ENCODE measurements around the gene E2F8. TPM values are rescaled to one million over a fixed set of nuclear protein-coding genes. Genes with fewer than 3 reads are reported as not detected.

E2F8 gene
- total and polyA plus RNA-seq, 9 of the 15 experiments (the other 6 are each of a cell fraction or from before 2014, with no cell fraction given): 6.9 to 23.6 (median 12.1) TPM

DNA sequence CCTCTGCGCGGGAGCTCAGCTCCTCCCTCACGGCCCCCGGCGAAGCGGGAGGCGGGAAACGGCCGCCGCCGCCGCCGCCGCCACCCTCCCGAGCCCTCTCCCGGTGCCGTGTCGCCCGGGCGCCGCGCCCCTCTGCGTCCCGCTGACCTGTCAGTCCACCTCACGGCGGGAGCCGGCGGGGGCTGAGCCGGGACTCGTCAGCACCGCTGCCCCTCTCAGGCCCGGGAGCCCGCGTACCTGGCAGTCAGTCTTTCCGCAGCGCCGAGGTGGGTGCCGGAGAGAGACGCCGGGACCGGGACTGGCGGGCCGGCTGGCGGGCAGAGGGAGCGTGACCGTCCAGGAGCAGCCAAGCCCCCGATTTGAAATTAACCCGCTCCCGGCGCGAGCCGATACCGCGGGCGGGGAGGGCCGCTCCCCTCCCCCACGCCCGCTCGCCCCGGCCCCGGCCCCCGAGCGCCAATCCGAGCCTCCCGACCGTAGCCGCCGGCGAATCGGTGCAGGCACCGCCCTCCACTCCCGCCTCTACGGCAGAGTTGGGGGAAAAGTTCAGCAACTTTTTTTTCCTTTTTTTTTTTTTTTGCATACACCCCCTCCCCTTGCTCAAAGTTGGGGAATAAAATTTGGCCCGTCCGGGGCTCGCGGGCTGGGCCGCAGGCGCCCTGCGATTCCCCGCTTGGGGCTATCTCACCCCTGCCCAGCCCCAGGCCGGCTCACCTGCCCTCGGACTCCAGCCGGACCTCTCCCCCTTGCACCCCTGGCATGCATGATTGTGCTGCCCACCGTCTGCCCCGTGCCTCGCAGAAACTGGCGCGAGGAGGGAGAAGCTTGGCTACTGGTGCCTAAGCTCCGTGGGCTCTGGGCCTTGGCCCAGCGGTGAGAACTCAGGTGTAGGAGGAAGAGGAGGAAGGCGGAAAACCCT, 774 bp upstream of the E2F8 start (continued):
- TF ChIP-seq MTA3 (IDR thresholded peaks at IDR 0.05; ENCODE audit: borderline replicate concordance) (no peak), RB1 (IDR thresholded peaks at IDR 0.05; ENCODE audit: low read depth) (peak; percentile 51), MBD2 (IDR thresholded peaks at IDR 0.05; ENCODE audit: borderline replicate concordance, low read depth) (no peak), POLR2AphosphoS5 (IDR thresholded peaks at IDR 0.05; ENCODE audit: control insufficient read depth, insufficient read depth, low read depth, low read length) (no peak; the same call in 1 of the 2 replicates), NR2C2 (CRISPR knock-in tag; IDR thresholded peaks at IDR 0.05) (no peak), NR2C2 (tag; IDR thresholded peaks at IDR 0.05) (no peak), ZNF785 (CRISPR knock-in tag; IDR thresholded peaks at IDR 0.05) (no peak), SAP30 (IDR thresholded peaks at IDR 0.05; ENCODE audit: borderline replicate concordance, insufficient read depth, low read depth, low read length, poor library complexity, severe bottlenecking) (no peak), CHD4 (IDR thresholded peaks at IDR 0.05; ENCODE audit: insufficient read depth, insufficient replicate concordance, low read depth, low read length, poor library complexity, severe bottlenecking) (no peak), ESRRB (CRISPR knock-in tag; IDR thresholded peaks at IDR 0.05; ENCODE audit: borderline replicate concordance) (no peak), HLTF (IDR thresholded peaks at IDR 0.05) (no peak), MAZ (CRISPR knock-in tag; conservative IDR thresholded peaks at IDR 0.05 in 1 of 2, IDR thresholded peaks at IDR 0.05 in 1 of 2) (peak; percentile 61), BRF1 (IDR thresholded peaks at IDR 0.05; ENCODE audit: borderline replicate concordance, extremely low read depth, insufficient read length) (no peak), FIP1L1 (IDR thresholded peaks at IDR 0.05; ENCODE audit: low read depth, low read length, poor library complexity, severe bottlenecking) (peak; percentile 15), KDM4B (IDR thresholded peaks at IDR 0.05; ENCODE audit: borderline replicate concordance in 2 of 2, low read depth in 1 of 2) (no peak), ZNF23 (CRISPR knock-in tag; IDR thresholded peaks at IDR 0.05) (no peak), ZZZ3 (IDR thresholded peaks at IDR 0.05) (no peak), SRSF3 (IDR thresholded peaks at IDR 0.05; ENCODE audit: insufficient read depth, low read length) (no peak), ZNF79 (CRISPR knock-in tag; IDR thresholded peaks at IDR 0.05; ENCODE audit: low read depth) (no peak), ZNF384 (IDR thresholded peaks at IDR 0.05; ENCODE audit: low read depth, low read length) (peak; percentile 88), HMG20A (CRISPR knock-in tag; conservative IDR thresholded peaks at IDR 0.05) (no peak), ELF1 (tag; IDR thresholded peaks at IDR 0.05) (peak; percentile 62; the same call in 1 of the 2 replicates), ETV6 (IDR thresholded peaks at IDR 0.05; ENCODE audit: borderline replicate concordance in 1 of 2, low read depth in 2 of 2, low read length in 1 of 2) (no peak), ETV6 (CRISPR knock-in tag; IDR thresholded peaks at IDR 0.05; ENCODE audit: borderline replicate concordance) (no peak), SUPT5H (IDR thresholded peaks at IDR 0.05) (peak; percentile 35; the same call in 1 of the 2 replicates), ZNF583 (CRISPR knock-in tag; IDR thresholded peaks at IDR 0.05) (no peak), SMAD1 (IDR thresholded peaks at IDR 0.05; ENCODE audit: low read depth, low read length, partially characterized antibody) (no peak), SMAD3 (CRISPR knock-in tag; conservative IDR thresholded peaks at IDR 0.05) (no peak)
- TF ChIP-seq, protein P1, sequence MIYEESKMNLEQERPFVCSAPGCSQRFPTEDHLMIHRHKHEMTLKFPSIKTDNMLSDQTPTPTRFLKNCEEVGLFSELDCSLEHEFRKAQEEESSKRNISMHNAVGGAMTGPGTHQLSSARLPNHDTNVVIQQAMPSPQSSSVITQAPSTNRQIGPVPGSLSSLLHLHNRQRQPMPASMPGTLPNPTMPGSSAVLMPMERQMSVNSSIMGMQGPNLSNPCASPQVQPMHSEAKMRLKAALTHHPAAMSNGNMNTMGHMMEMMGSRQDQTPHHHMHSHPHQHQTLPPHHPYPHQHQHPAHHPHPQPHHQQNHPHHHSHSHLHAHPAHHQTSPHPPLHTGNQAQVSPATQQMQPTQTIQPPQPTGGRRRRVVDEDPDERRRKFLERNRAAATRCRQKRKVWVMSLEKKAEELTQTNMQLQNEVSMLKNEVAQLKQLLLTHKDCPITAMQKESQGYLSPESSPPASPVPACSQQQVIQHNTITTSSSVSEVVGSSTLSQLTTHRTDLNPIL (CRISPR knock-in tag; IDR thresholded peaks at IDR 0.05): no peak

All from K562 (cell line).